GM21723 (cell line): ENCODE results near the gene GPNMB.
"Not testable (repeated sequence)": the region's sequence is repeated elsewhere in the genome, so short reads cannot be mapped to it uniquely, and the experiment has no call there.

ENCODE experiments used
- ATAC-seq: cut with Tn5 transposase; IDR thresholded peaks from one replicate; pipeline ENCODE4 v1.9.1; 2021; ENCODE audit warnings: mild to moderate bottlenecking, moderate library complexity; ENCODE audit not compliant: unreplicated experiment

Gene GPNMB

DNA sequence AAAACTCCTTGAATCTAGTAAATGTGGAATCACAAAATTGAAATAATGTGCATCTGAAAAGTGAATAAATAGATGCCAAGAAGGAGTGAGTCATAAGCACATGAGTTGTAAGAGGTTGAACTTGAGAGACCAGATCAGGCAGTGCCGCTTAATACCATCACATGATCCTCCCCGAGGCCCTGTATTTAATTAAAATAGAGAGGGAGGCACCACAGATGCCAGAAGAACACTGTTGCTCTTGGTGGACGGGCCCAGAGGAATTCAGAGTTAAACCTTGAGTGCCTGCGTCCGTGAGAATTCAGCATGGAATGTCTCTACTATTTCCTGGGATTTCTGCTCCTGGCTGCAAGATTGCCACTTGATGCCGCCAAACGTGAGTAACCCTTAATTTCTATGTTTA, at the start of gene GPNMB:
GPNMB (plus strand) TSS at position 221 of the 400 bp plus-strand sequence; CDS start at position 304, 83 bp downstream.
- ATAC-seq, result no peak

- ATAC-seq, result not testable (repeated sequence)
Measured at GRCh38 chr7:23197745-23198144, 48.8 kb upstream of the GPNMB start.

- ATAC-seq, result no peak
Measured at GRCh38 chr7:23200331-23200730, 46.2 kb upstream of the GPNMB start.

DNA sequence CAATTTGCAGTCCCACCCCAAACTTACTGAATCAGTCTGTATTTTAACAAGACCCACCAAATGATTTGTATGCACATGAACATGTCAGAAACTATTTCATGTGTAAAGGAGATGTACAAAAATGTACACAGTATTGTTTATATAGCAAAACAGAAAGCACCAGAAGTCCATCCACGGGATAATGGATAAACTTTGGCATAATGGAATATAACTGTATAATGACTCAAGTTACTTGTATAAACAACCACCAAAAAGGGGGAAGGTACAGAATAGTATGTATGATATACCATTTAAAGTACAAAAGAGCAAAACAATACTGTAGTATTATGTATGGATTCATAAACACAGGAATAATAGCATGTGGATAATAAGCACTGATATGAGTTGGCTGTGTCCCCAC, 42.3 kb upstream of the GPNMB start:
- ATAC-seq, result no peak

- ATAC-seq, result no peak
Measured at GRCh38 chr7:23205577-23205908, 41.0 kb upstream of the GPNMB start.

DNA sequence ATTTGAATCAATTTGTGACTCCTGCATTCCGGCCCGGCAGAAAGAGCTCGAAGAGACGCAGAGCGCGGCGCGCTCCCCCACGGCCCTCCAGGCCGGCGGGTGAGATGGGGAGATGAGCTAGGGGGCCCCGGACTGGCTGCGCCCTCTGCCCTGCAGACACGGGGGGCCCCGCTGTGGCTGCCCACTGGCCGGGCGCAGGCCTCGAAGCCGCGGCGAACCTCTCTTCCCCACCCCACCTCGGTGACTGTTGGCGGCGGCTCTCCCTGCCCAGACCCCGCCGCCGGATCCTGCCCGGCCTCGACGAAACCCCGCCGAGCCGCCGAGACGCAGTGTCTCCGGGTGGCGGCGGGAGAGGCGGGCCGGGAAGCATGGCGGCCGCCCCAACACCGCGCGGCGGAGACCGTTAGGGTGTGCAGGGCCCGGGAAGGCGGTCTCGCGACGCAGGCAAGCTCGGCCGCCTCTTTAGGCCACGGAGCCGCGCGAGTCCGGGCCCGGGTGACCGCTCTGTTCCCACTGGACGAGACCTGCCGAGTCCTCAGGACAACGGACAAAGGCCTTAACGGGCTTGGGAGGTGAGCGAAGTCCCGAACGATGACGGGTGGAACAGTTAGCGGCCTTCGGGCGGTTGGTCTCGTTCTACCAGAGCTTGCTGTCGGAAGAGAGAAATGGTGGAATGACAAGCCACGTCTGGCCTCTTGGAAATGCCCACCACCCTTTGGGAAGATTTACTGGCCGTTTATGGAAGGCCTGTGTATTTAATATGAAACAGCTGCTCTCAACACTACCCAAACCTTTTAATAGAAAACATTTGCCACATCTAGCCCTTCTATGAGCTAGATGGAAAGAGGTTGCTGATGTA, 40.4 kb upstream of the GPNMB start:
- ATAC-seq, result no peak

GRCh38 chr7:23207021-23207420, 39.6 kb upstream of the GPNMB start:
- ATAC-seq, result no peak

- ATAC-seq, result no peak
Measured at GRCh38 chr7:23207884-23208283, 38.7 kb upstream of the GPNMB start.

DNA sequence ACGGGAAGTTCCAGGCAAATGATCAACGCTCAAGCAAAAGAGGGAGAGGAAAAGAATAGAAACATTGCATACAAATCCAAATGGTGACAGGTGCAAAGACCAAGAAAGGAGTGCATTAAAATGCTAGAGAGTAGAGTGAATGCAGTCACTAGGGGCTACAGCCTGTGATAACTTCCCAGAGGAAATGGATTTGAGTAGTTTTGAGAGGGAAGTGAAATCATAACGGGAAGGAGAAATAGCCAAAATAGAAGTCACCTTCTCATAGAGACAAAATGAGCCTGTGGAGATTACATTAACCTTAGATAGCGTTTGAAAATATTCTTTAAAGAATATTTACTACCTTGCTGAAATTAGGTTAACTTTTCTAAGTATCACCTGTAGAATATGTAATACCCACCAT, 38.3 kb upstream of the GPNMB start:
- no peak for ATAC-seq

GRCh38 chr7:23210506-23210905, 36.1 kb upstream of the GPNMB start:
- ATAC-seq, result no peak

- ATAC-seq, result no peak
Measured at GRCh38 chr7:23211589-23211988, 35.0 kb upstream of the GPNMB start.

DNA sequence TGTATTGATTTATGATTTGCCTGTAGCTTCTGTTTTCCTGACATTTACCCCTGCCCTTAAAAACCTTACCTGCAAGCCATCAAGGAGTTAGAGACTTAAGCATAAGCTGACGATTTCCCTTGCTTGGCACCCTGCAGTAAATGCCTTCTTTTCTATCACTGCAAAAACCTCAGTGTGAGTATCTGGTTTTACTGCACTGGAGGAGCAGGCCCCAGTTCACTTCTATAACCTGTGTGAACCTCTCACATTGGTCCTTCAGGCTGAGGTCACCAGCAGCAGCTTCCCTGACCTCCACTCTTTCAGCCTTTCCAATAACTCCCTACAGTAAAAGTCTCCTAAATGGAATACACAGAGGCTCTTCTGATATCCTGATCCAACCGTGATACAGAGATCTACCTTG, 34.2 kb upstream of the GPNMB start:
- no peak for ATAC-seq

DNA sequence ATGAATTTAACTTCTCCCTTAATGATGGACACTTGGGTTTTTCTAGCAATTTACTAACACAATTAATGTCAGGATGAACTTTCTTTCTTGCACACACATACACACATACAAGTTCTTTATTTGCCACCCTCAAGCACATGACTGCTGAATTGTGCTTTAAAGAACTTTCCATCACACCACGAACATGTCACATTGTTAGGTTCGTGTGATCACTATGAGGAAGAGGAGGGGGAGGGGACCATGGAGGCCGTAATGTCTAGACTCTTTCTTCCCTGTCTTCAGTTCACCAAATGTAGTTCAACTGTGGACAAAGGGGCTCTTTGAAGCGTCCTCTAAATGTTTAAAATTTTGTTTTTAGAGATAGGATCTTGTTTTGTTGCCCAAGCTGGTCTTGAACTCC, 33.7 kb upstream of the GPNMB start:
- ATAC-seq, result no peak

- no peak for ATAC-seq
Measured at GRCh38 chr7:23213755-23214154, 32.8 kb upstream of the GPNMB start.

DNA sequence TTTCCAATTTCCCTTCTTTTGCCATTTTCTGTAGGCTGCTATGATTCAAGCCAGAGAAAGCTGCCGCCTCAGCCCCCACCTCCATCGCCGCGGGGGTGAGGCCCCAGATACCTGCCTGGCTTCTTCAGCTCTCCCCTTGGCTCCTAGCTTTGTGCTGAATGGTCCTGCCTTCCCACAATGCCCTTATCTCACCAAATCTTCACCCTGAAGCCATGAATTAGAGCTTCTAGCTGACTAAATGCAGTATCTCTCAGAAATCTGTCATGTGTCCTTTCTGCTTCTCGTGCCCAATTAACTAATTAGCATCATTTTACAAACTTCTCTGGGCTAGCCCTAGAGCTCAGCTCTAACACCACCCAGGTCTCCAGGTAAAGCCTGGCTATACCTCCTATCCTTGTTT, 32.2 kb upstream of the GPNMB start:
- no peak for ATAC-seq

DNA sequence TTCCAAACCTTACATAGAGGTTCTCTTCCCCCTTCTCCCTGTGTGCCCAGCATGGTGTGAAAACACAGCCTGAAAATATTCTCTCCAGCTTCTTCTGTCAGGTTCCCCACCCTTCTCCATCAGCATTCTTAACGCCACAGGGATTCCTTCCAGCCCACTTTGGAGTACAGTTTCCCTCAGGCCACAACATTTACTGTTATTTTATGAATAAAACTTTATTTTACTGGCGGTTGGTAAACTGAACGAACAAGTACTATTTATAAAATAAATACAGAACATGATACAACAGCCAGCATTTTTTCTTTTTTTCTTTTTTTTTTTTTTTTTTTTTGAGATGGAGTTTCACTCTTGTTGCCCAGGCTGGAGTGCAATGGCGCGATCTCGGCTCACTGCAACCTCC, 31.6 kb upstream of the GPNMB start:
- ATAC-seq, result no peak

GRCh38 chr7:23216021-23216420, 30.6 kb upstream of the GPNMB start:
- ATAC-seq, result no peak

GRCh38 chr7:23218196-23218595, 28.4 kb upstream of the GPNMB start:
- ATAC-seq, result no peak

GRCh38 chr7:23220690-23221305, 25.8 kb upstream of the GPNMB start:
- ATAC-seq, result no peak

DNA sequence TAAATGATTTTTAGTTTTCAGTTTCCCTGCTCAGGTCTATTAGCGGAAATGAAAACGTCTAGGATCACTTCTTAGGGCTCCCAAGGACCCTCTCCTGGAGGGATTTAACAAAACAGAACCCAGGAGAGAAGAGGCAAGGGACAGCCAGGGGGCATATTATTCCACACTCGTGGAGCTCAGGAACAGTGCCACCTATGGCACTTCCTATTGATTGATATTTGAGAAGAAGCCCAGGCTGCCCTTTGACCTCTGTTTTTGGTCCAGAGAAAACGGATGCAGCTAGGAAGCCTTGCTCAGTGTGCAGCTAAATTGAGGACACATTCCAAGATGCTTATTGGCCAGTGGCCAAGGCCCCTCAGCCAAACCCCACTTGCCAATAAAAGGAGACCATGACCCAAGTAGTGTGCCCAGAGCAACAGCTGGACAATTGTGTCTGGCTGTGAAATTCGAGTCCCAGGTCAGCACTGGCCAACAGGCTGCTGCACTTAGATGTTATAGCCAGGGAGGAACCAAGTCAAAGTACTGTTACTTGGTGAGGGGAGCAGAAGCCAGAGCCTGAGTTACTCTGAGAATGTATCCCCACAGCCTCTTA, 24.0 kb upstream of the GPNMB start:
- no peak for ATAC-seq

DNA sequence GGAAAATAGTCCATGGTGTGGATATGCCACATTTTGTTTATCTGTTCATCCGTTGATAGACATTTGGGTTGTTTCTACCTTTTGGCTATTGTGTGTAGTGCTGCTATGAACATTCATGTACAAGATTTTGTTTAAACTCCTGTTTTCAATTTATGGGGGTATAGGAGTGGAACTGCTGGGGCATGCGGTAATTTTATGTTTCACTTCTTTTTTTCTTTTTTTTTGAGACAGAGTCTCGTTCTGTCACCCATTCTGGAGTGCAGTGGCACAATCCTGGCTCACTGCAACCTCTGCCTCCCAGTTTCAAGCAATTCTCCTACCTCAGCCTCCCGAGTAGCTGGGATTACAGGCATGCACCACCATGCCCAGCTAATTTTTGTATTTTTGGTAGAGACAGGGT, 22.2 kb upstream of the GPNMB start:
- not testable (repeated sequence) for ATAC-seq

DNA sequence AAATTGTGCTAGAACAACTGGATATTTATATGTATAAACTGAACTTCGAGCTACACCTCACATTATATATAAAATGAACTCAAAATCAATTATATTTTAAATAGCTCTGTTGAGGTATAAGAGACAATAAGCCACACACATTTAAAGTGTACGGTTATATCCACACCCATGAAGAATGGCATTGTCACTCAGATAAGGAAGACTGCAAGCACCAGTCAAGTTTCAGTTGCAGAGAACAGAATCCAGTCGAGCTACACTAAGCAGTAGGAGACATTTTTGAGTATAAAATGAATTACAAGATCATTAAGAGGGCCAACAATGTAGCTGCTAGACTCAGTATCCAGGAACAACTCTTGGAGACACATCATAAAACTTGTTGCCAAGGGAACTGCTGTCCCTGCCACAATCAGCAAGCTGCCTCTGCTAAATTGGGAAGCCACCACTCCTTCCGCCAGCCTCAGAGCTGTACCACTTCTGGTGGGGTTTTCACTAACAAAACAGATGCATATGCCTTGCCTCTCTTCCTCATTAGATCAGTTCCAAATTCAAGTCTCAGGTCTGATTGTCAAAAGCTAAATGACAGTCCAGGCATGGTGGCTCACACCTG, 19.6 kb upstream of the GPNMB start:
- ATAC-seq, result no peak
